GM21447 (cell line): ENCODE data around the gene NCDN.
A peak's percentile ranks its signal among the peaks of the same experiment; 100 is the strongest.

Experiments
- ATAC-seq: cut with Tn5 transposase; IDR thresholded peaks from one replicate; pipeline ENCODE4 v1.9.1; 2021; ENCODE audit not compliant: unreplicated experiment

The NCDN gene

GRCh38 chr1:35554266-35555211 is 3.1 kb upstream of the NCDN start:
- no peak for ATAC-seq

- no peak for ATAC-seq
Observed at GRCh38 chr1:35555212-35555584, 2.4 kb upstream of the NCDN start.

- ATAC-seq = no peak
Observed at GRCh38 chr1:35555601-35556477, 1.8 kb upstream of the NCDN start.

- ATAC-seq = no peak
Observed at GRCh38 chr1:35556484-35557117, 998 bp upstream of the NCDN start.

- peak; percentile 83 for ATAC-seq
Observed at GRCh38 chr1:35557118-35557610, 435 bp upstream of the NCDN start, which contains the start of gene KIAA0319L. TSS of gene KIAA0319L (minus strand) at chr1:35557403. CDS start at chr1:35554491, 2,912 bp downstream.

GRCh38 chr1:35558374-35559316 is 1.0 kb downstream of the NCDN start:
- ATAC-seq = no peak

GRCh38 chr1:35559317-35559944 is 1.8 kb downstream of the NCDN start:
- ATAC-seq = no peak

- ATAC-seq = no peak
Observed at GRCh38 chr1:35560256-35561225, 2.9 kb downstream of the NCDN start.

- no peak for ATAC-seq
Observed at GRCh38 chr1:35561297-35561971, 3.8 kb downstream of the NCDN start.

GRCh38 chr1:35561972-35562680 is 4.5 kb downstream of the NCDN start:
- ATAC-seq = no peak

GRCh38 chr1:35563166-35563565 is 5.6 kb downstream of the NCDN start:
- ATAC-seq = no peak

GRCh38 chr1:35564037-35564883 is 6.7 kb downstream of the NCDN start:
- ATAC-seq = peak; percentile 52

GRCh38 chr1:35564884-35565741 is 7.5 kb downstream of the NCDN start:
- ATAC-seq = no peak

- ATAC-seq = no peak
Observed at GRCh38 chr1:35565742-35566133, 8.1 kb downstream of the NCDN start.

GRCh38 chr1:35567947-35568558 is 10.5 kb downstream of the NCDN start:
- no peak for ATAC-seq
